Measurements from ENCODE around the gene P3H1. TPM values are rescaled to one million over a fixed set of nuclear protein-coding genes. Genes with fewer than 3 reads are reported as not detected.
A peak's percentile ranks its signal among the peaks of the same experiment; 100 is the strongest.

P3H1 gene
- total and polyA plus RNA-seq, 12 donors = 5.0 to 31.4 (median 9.0) TPM

GRCh38 chr1:42767510-42768000 lies 727 bp upstream of the P3H1 start:
- Histone ChIP-seq H3K27me3 (no peaks in the 10 kb centered on the region), H3K36me3 (peaks cover 0 to 18% (median under 1%) of the 10 kb centered on the region in 9 donors), H3K27ac (peak overlapping the region; percentile 62 to 98 (median 94)), H3K4me3 (peak overlapping the region; percentile 73 to 99 (median 93)), H3K9me3 (no peaks in the 10 kb centered on the region), H3K4me1 (peaks cover 7 to 52% (median 36%) of the 10 kb centered on the region in 9 donors)
- DNase-seq (no peak), ATAC-seq (peak in 6 of 8 donors; percentile 4 to 67 (median 19))
- 2% methylated on average over 23 of the region's 23 CpGs for WGBS, 2 donors
- intact Hi-C loops (cut with DNase I) = loop anchor here in 3 of 10 donors (1.0 to 10.0 kb wide), 4 partner anchors 49 to 157 kb away; partner anchors contain the start of genes ERMAP (in 2 of the 3), SVBP (in 2 of the 3) and ZNF691 (in 2 of the 3)
- TF ChIP-seq CTCF (IDR thresholded peaks at IDR 0.05) = no peak

- H3K4me1 ChIP-seq = peaks cover 7 to 50% (median 36%) of the 10 kb centered on the region in 9 donors
- intact Hi-C loops (cut with DNase I) = loop anchor here in 3 of 10 donors (2.0 to 10.0 kb wide), 3 partner anchors 51 to 159 kb away; partner anchors contain the start of genes ERMAP (in 2 of the 3), SVBP (in 2 of the 3) and ZNF691 (in 1 of the 3)
These were observed 742 bp downstream of the P3H1 start for GRCh38 chr1:42765832-42766740.

GRCh38 chr1:42765269-42765668 lies 1.6 kb downstream of the P3H1 start:
- no peak for TF ChIP-seq CTCF (IDR thresholded peaks at IDR 0.05)
- Histone ChIP-seq H3K4me1 (peaks cover 7 to 50% (median 36%) of the 10 kb centered on the region in 9 donors), H3K27me3 (no peaks in the 10 kb centered on the region), H3K9me3 (no peaks in the 10 kb centered on the region), H3K4me3 (peak overlapping the region; percentile 73 to 99 (median 93)), H3K36me3 (peaks cover 0 to 33% (median 9%) of the 10 kb centered on the region in 9 donors), H3K27ac (peak overlapping the region in 8 of 10 donors; percentile 89 to 98 (median 95))
- DNase-seq (no peak), ATAC-seq (no peak)
- intact Hi-C loops (cut with DNase I) = loop anchor here in 1 of 10 donors (10.0 kb wide), 1 partner anchor 160 kb away; no protein-coding TSS in a partner anchor
- 15 to 19% methylated on average over 7 of the region's 7 CpGs for WGBS, 2 donors

More at GRCh38 chr1:42765832-42766740, 742 bp downstream of the P3H1 start:
- Histone ChIP-seq H3K27me3 (no peaks in the 10 kb centered on the region), H3K4me3 (peak overlapping the region; percentile 73 to 99 (median 93)), H3K9me3 (no peaks in the 10 kb centered on the region), H3K36me3 (peaks cover 0 to 25% (median 8%) of the 10 kb centered on the region in 9 donors), H3K27ac (peak overlapping the region; percentile 67 to 98 (median 94))
- peak in 7 of 9 donors; percentile 30 to 56 (median 43) for TF ChIP-seq CTCF (IDR thresholded peaks at IDR 0.05)
- 1% methylated on average over 43 to 44 of the region's 44 CpGs for WGBS, 2 donors
- DNase-seq (peak; percentile 23 to 42), ATAC-seq (peak in 6 of 8 donors; percentile 1 to 21 (median 10))

GRCh38 chr1:42762269-42762668 lies 4.6 kb downstream of the P3H1 start:
- TF ChIP-seq CTCF (IDR thresholded peaks at IDR 0.05) = no peak
- peaks cover 0 to 56% (median 25%) of the 10 kb centered on the region in 9 donors for H3K36me3 ChIP-seq

More at GRCh38 chr1:42762269-42762668, 4.6 kb downstream of the P3H1 start:
- intact Hi-C loops (cut with DNase I) = loop anchor here in 1 of 10 donors (10.0 kb wide), 1 partner anchor 163 kb away; no protein-coding TSS in a partner anchor
- ATAC-seq = no peak
- no peak overlapping the region for H3K4me3 ChIP-seq
- H3K4me1 ChIP-seq = peaks cover 2 to 28% (median 20%) of the 10 kb centered on the region in 9 donors
- WGBS, 2 donors = 65 to 68% methylated on average over 5 of the region's 5 CpGs
- H3K27me3 ChIP-seq = no peaks in the 10 kb centered on the region
- no peak for DNase-seq
- no peaks in the 10 kb centered on the region for H3K9me3 ChIP-seq
- H3K27ac ChIP-seq = no peak overlapping the region

Measured in heart right ventricle (tissue), 16 donors.